HuH-7.5 (cell line): ENCODE data around the gene NEUROD2.

ENCODE experiments used
- DNase-seq: peaks from one replicate; pipeline ENCODE4 v3.0.0; 2011; ENCODE audit warnings: low spot score

The NEUROD2 gene

GRCh38 chr17:39580082-39580468, 27.6 kb downstream of the NEUROD2 start:
- no peak for DNase-seq

- DNase-seq = no peak
These were observed 28.2 kb downstream of the NEUROD2 start for GRCh38 chr17:39579318-39580081.

GRCh38 chr17:39578272-39578671, 29.4 kb downstream of the NEUROD2 start:
- no peak for DNase-seq

GRCh38 chr17:39576187-39576586, 31.5 kb downstream of the NEUROD2 start:
- DNase-seq = no peak

- DNase-seq = peak; percentile 76
These were observed 34.0 kb downstream of the NEUROD2 start for GRCh38 chr17:39573447-39574298.

GRCh38 chr17:39572121-39572520, 35.6 kb downstream of the NEUROD2 start:
- DNase-seq = no peak

- no peak for DNase-seq
These were observed 38.6 kb downstream of the NEUROD2 start for GRCh38 chr17:39569126-39569525.

GRCh38 chr17:39568702-39569101, 39.0 kb downstream of the NEUROD2 start:
- no peak for DNase-seq

GRCh38 chr17:39566094-39566850, 41.4 kb downstream of the NEUROD2 start:
- no peak for DNase-seq

- no peak for DNase-seq
These were observed 43.4 kb downstream of the NEUROD2 start for GRCh38 chr17:39564211-39564848.

- DNase-seq = no peak
These were observed 44.2 kb downstream of the NEUROD2 start for GRCh38 chr17:39563476-39563875.

GRCh38 chr17:39562976-39563375, 44.7 kb downstream of the NEUROD2 start:
- no peak for DNase-seq

- no peak for DNase-seq
These were observed 45.3 kb downstream of the NEUROD2 start for GRCh38 chr17:39562395-39562794.

GRCh38 chr17:39556423-39556822, 51.3 kb downstream of the NEUROD2 start:
- DNase-seq = no peak

GRCh38 chr17:39555368-39555767, 52.4 kb downstream of the NEUROD2 start:
- DNase-seq = no peak
